Measurements from ENCODE around the gene ELL2. TPM values are rescaled to one million over a fixed set of nuclear protein-coding genes. Genes with fewer than 3 reads are reported as not detected.

ELL2 gene
- total RNA-seq, 1 experiment from 2014 or later: 27.5 TPM

- Mint-ChIP-seq H3K36me3 (ENCODE audit: insufficient read depth in 1 of 3, low read depth in 3 of 3) (no peaks in the 10 kb centered on the region), H3K27me3 (ENCODE audit: low read depth) (no peaks in the 10 kb centered on the region), H3K4me3 (no peak overlapping the region), H3K4me1 (peaks cover 12 to 13% of the 10 kb centered on the region in 2 experiments), H3K9me3 (no peaks in the 10 kb centered on the region), H3K27ac (no peak overlapping the region)
- TF ChIP-seq CTCF (conservative IDR thresholded peaks at IDR 0.05): no peak
- Histone ChIP-seq H2AFZ (ENCODE audit: low read length) (no peak overlapping the region), H3K4me1 (ENCODE audit: insufficient read depth, low read length) (no peaks in the 10 kb centered on the region; the same call in 1 of the 2 replicates), H2BK20ac (ENCODE audit: low read depth, low read length, poor library complexity, severe bottlenecking) (no peak overlapping the region), H4K20me1 (ENCODE audit: control insufficient read depth, insufficient read depth, insufficient read length) (no peaks in the 10 kb centered on the region), H2BK5ac (ENCODE audit: insufficient read length, low read length) (no peak overlapping the region), H4K91ac (ENCODE audit: insufficient read length, low read depth, low read length) (no peak overlapping the region), H3K9me3 (ENCODE audit: control insufficient read depth, low read depth, low read length) (no peaks in the 10 kb centered on the region), H4K5ac (ENCODE audit: insufficient read length, low read depth, low read length) (no peak overlapping the region), H3K23me2 (ENCODE audit: insufficient read length, low read depth, low read length, poor library complexity, severe bottlenecking) (no peaks in the 10 kb centered on the region), H3K18ac (ENCODE audit: insufficient read length, low read depth, low read length) (no peak overlapping the region), H3K23ac (ENCODE audit: insufficient read length, low read depth, low read length) (no peak overlapping the region), H3K79me2 (ENCODE audit: insufficient read depth, low read length) (no peaks in the 10 kb centered on the region), H2BK12ac (ENCODE audit: insufficient read length, low read depth, low read length) (no peak overlapping the region), H3K79me1 (ENCODE audit: insufficient read depth, low read depth, low read length, poor library complexity, severe bottlenecking) (no peaks in the 10 kb centered on the region), H3T11ph (ENCODE audit: low read length) (no peak overlapping the region), H3K27me3 (ENCODE audit: insufficient read depth, low read length) (no peaks in the 10 kb centered on the region), H3K9ac (ENCODE audit: extremely low read depth, insufficient read length, low read length) (no peak overlapping the region), H2BK15ac (ENCODE audit: low read depth, low read length) (no peak overlapping the region), H3K4ac (ENCODE audit: low read depth, low read length) (no peak overlapping the region), H3K56ac (ENCODE audit: insufficient read length, low read depth, low read length) (no peak overlapping the region), H4K8ac (replicated peaks; ENCODE audit: insufficient read length, low read depth, low read length) (no peak overlapping the region), H2AK5ac (ENCODE audit: insufficient read length, low read length) (no peak overlapping the region), H3K27ac (ENCODE audit: insufficient read length, low read depth, low read length) (no peak overlapping the region), H2BK120ac (ENCODE audit: low read depth, low read length, poor library complexity, severe bottlenecking) (no peak overlapping the region), H3K4me2 (ENCODE audit: insufficient read depth, insufficient read length, low read length) (no peak overlapping the region), H3K14ac (ENCODE audit: insufficient read depth, low read length) (no peak overlapping the region)
- WGBS (ENCODE audit: extremely low coverage, insufficient read length, low lambda C conversion rate): no CpG with 5 or more reads among the region's 3 CpGs
- DNase-seq: no peak
These were observed 40.1 kb downstream of the ELL2 start for GRCh38 chr5:95921501-95921900.
